HepG2 (cell line): ENCODE measurements around the gene PTCH1. TPM values are rescaled to one million over a fixed set of nuclear protein-coding genes. Genes with fewer than 3 reads are reported as not detected.

Source experiments
- ATAC-seq: fragments of 200-7000 bp; cut with Tn5 transposase; 3 replicates; pipeline ENCODE4 v1.9.1; 2020; ENCODE audit warnings: mild to moderate bottlenecking, moderate library complexity
- BruUV-seq: library from RNA; stranded (reverse); fragments of 400-500 nt; replicated peaks from 2 replicates; lab custom pipeline; 2021; lab: Mats Ljungman, UMichigan
- CTCF ChIA-PET: fragments of 300-600 bp; formaldehyde crosslinking; extraction: SDS; loops from one replicate; lab custom pipeline; 2021; ENCODE audit warnings: low total read pairs, inconsistent platforms, low intra/inter-chr PET ratio; lab: Yijun Ruan, JAX
- POLR2A ChIA-PET: fragments of 350-600 bp; sonication (Branson Sonifier 250); formaldehyde crosslinking; loops from one replicate; lab custom pipeline; 2020; ENCODE audit warnings: antibody characterized with exemption, inconsistent platforms; lab: Yijun Ruan, JAX
- DNase-seq: peaks from one replicate; pipeline ENCODE4 v3.0.0-alpha.2; 2015; ENCODE audit warnings: low spot score
- FAIRE-seq: peaks from 3 replicates; lab custom pipeline; 2011; peaks lifted over from hg19 to GRCh38; lab: Jason Lieb, UNC
- H2AFZ ChIP-seq: one replicate; pipeline ENCODE4 v1.6.1; 2011; ENCODE audit warnings: low read length, inconsistent platforms
- H3K27ac ChIP-seq: fragments of 300-600 bp; 3 replicates; pipeline ENCODE4 v1.8.0; 2011; ENCODE audit warnings: mixed run types, mild to moderate bottlenecking, mixed read lengths, low read length, inconsistent platforms; ENCODE audit not compliant: insufficient read depth; ENCODE audit errors: extremely low read length
- H3K27me3 ChIP-seq, 2 experiments: fragments of 200-600 bp in 1 of 2; 2 replicates in 1 of 2; 3 replicates in 1 of 2; pipeline versions ENCODE4 v1.6.0 to v1.8.0; 2011; ENCODE audit warnings: low read length in 2 of 2, mild to moderate bottlenecking in 2 of 2, moderate library complexity in 2 of 2, inconsistent platforms in 1 of 2; ENCODE audit not compliant: insufficient read depth in 2 of 2, control insufficient read depth in 1 of 2
- H3K36me3 ChIP-seq, 2 experiments: fragments of 200-600 bp in 1 of 2; replicated peaks in 1 of 2; 2 replicates in 1 of 2; 3 replicates in 1 of 2; pipeline versions ENCODE4 v1.5.1 to v1.8.0; 2011; ENCODE audit warnings: low read length in 2 of 2, inconsistent platforms in 1 of 2; ENCODE audit not compliant: insufficient read depth in 2 of 2, control insufficient read depth in 1 of 2
- H3K4me1 ChIP-seq: 2 replicates; pipeline ENCODE4 v1.5.1; 2012; ENCODE audit warnings: low read length, inconsistent platforms; ENCODE audit not compliant: insufficient read depth
- H3K4me2 ChIP-seq: 2 replicates; pipeline ENCODE4 v1.6.0; 2011; ENCODE audit warnings: low read depth, low read length, inconsistent platforms
- H3K4me3 ChIP-seq, 3 experiments: fragments of 200-600 bp in 1 of 3; sonication (generic), shearing (Covaris generic) in 1 of 3; replicated peaks in 1 of 3; 2 replicates each; pipeline ENCODE4 v1.5.1; 2011 to 2016; ENCODE audit warnings: low read length in 3 of 3, inconsistent platforms in 2 of 3, low read depth in 2 of 3, mild to moderate bottlenecking in 2 of 3, control low read depth in 1 of 3, mixed read lengths in 1 of 3; ENCODE audit not compliant: insufficient read depth in 1 of 3
- H3K79me2 ChIP-seq: one replicate; pipeline ENCODE4 v1.6.1; 2011; ENCODE audit warnings: low read length, inconsistent platforms; ENCODE audit not compliant: insufficient read depth
- H3K9ac ChIP-seq: 2 replicates; pipeline ENCODE4 v1.6.0; 2011; ENCODE audit warnings: mild to moderate bottlenecking, low read depth, low read length, inconsistent platforms; ENCODE audit not compliant: insufficient read depth
- H3K9me3 ChIP-seq: 2 replicates; pipeline ENCODE4 v1.5.1; 2012; ENCODE audit warnings: mild to moderate bottlenecking, low read length
- H4K20me1 ChIP-seq: 2 replicates; pipeline ENCODE4 v1.6.0; 2011; ENCODE audit warnings: inconsistent platforms, mild to moderate bottlenecking, low read length, moderate library complexity; ENCODE audit not compliant: insufficient read depth
- CBX2 ChIP-seq, 2 experiments: fragments of 200-600 bp in 1 of 2; sonication (generic); formaldehyde crosslinking in 1 of 2; IDR thresholded peaks; 2 replicates each; pipeline versions ENCODE4 v1.7.0 to v1.8.1; 2018 to 2022; ENCODE audit warnings: low read depth in 2 of 2, low read length in 1 of 2, mild to moderate bottlenecking in 1 of 2, missing genetic modification reagents in 1 of 2
- ELF3 ChIP-seq: IDR thresholded peaks from 2 replicates; pipeline ENCODE4 v1.6.1; 2016; ENCODE audit warnings: missing genetic modification reagents, missing compliant biosample characterization
- FOSL2 ChIP-seq: sonication (generic); formaldehyde crosslinking; IDR thresholded peaks from 2 replicates; pipeline ENCODE4 v1.4.0; 2020; ENCODE audit warnings: missing genetic modification reagents
- KLF9 ChIP-seq: IDR thresholded peaks from 2 replicates; pipeline ENCODE4 v1.6.1; 2016; ENCODE audit warnings: low read depth
- MTF2 ChIP-seq: sonication (generic); formaldehyde crosslinking; IDR thresholded peaks from 2 replicates; pipeline ENCODE4 v1.5.0; 2020; ENCODE audit warnings: missing genetic modification reagents, borderline replicate concordance
- MYC ChIP-seq: sonication (generic); formaldehyde crosslinking; IDR thresholded peaks from 2 replicates; pipeline ENCODE4 v1.9.0; 2021; ENCODE audit warnings: missing genetic modification reagents, borderline replicate concordance
- RELA ChIP-seq: sonication (generic); formaldehyde crosslinking; IDR thresholded peaks from 2 replicates; pipeline ENCODE4 v1.4.0; 2020; ENCODE audit warnings: missing genetic modification reagents
- SUZ12 ChIP-seq: fragments of 150-350 bp; IDR thresholded peaks from 2 replicates; pipeline ENCODE4 v1.6.1; 2014; ENCODE audit warnings: low read depth, low read length
- ZNF367 ChIP-seq: sonication (generic); formaldehyde crosslinking; IDR thresholded peaks from 2 replicates; pipeline ENCODE4 v1.4.0; 2020; ENCODE audit warnings: missing genetic modification reagents, borderline replicate concordance
- ZNF44 ChIP-seq: sonication (generic); formaldehyde crosslinking; IDR thresholded peaks from 2 replicates; pipeline ENCODE4 v1.5.1; 2020; ENCODE audit warnings: mild to moderate bottlenecking, missing genetic modification reagents
- ZNF781 ChIP-seq: sonication (generic); formaldehyde crosslinking; IDR thresholded peaks from 2 replicates; pipeline ENCODE4 v1.5.1; 2020; ENCODE audit warnings: borderline replicate concordance, mild to moderate bottlenecking, missing genetic modification reagents; ENCODE audit errors: not compliant biosample characterization
- WGBS: methylation state at CpG from one replicate; pipeline ENCODE4 v1.1.6; 2017; ENCODE audit warnings: low lambda C conversion rate; 5-methylcytosine and 5-hydroxymethylcytosine counted together
- in situ Hi-C: cut with HindIII; loops from 2 replicates; pipeline ENCODE4 v1.10.0; 2017; ENCODE audit warnings: low pct_unique_long_range_greater_than_20kb; ENCODE audit not compliant: extremely low pct_ligation_motif_present
- intact Hi-C: fragments of 100-400 bp; cut with micrococcal nuclease; formaldehyde crosslinking; loops from one replicate; pipeline ENCODE4 v1.10.0; 2022; ENCODE audit not compliant: unreplicated experiment
- polyA plus RNA-seq, 8 experiments: library from polyadenylated mRNA; depleted of rRNA in 3 of 8; stranded (reverse) in 7 of 8; unstranded in 1 of 8; fragments of >200 nt; fragmentation: Illumina TruSeq in 4 of 8; extraction: Trizol in 4 of 8; gene quantifications; 2 replicates each; pipeline versions ENCODE4 v1.2.1 to v1.2.3, GENCODE V29; 2011 to 2016; ENCODE audit warnings: low read depth in 4 of 8, missing spikeins in 1 of 8, mixed read lengths in 1 of 8; ENCODE audit not compliant: insufficient read depth in 1 of 8
- total RNA-seq, 5 experiments: library from RNA; depleted of rRNA; stranded (reverse); fragments of >200 nt; fragmentation: Illumina TruSeq; extraction: Trizol; gene quantifications; 2 replicates each; pipeline ENCODE4 v1.2.3, GENCODE V29; 2016; ENCODE audit warnings: low read depth in 1 of 5
- TF ChIP-seq, protein P1 (sequence below): sonication (generic); formaldehyde crosslinking; IDR thresholded peaks from 2 replicates; pipeline ENCODE4 v1.8.1; 2022; ENCODE audit warnings: low read depth, mild to moderate bottlenecking, missing genetic modification reagents
- TF ChIP-seq, protein P2 (sequence below): sonication (generic); formaldehyde crosslinking; IDR thresholded peaks from 2 replicates; pipeline ENCODE4 v1.5.1; 2020; ENCODE audit warnings: mild to moderate bottlenecking, missing genetic modification reagents, moderate library complexity

Gene PTCH1
- total and polyA plus RNA-seq, 2 of the 13 experiments (the other 11 are each of a cell fraction or from before 2014, with no cell fraction given), result 2.8 to 3.9 TPM

DNA sequence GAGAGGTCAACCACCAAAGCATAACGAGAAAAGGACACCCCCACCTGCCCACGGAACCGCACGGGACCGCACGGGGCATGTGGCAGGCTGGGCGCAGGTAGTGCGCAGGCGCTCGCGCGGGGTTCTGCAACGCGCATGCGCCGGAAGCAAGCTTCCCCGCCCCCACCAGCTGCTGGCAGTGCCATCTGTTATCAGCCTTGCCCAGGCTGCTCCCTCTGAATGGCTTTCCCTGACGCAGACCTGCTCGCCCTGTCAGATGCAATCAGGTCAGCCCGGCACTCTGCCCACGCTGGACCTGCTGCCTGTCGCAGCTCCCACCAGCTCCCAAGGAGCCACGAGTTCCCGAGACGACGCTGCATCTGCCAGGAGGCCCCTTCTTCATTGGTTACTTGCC, 22.8 kb downstream of the PTCH1 start:
- in situ Hi-C loops, result no loop called here
- TF ChIP-seq ZNF44 (no peak), MYC (CRISPR knock-in tag) (no peak)
- peaks cover 7% of the 10 kb centered on the region for H3K79me2 ChIP-seq
- WGBS, result 98% methylated on average over 26 of the region's 26 CpGs
- DNase-seq, result no peak
- H3K27ac ChIP-seq, result no peak overlapping the region
- peaks cover 0 to 17% of the 10 kb centered on the region in 2 experiments; a peak in 4 of 5 replicates for H3K36me3 ChIP-seq
- ATAC-seq, result no peak
- intact Hi-C loops, result no loop called here
- CTCF ChIA-PET, result no interaction called here
- H2AFZ ChIP-seq, result no peak overlapping the region
- H3K9me3 ChIP-seq, result no peaks in the 10 kb centered on the region
- no peak for FAIRE-seq
- POLR2A ChIA-PET, result no interaction called here
- no peak overlapping the region for H3K4me2 ChIP-seq
- no peak overlapping the region for H3K9ac ChIP-seq
- no peaks in the 10 kb centered on the region for H4K20me1 ChIP-seq
- H3K4me1 ChIP-seq, result no peaks in the 10 kb centered on the region
- H3K27me3 ChIP-seq, result no peaks in the 10 kb centered on the region
- BruUV-seq, result no TSS peak
- H3K4me3 ChIP-seq, result no peak overlapping the region

DNA sequence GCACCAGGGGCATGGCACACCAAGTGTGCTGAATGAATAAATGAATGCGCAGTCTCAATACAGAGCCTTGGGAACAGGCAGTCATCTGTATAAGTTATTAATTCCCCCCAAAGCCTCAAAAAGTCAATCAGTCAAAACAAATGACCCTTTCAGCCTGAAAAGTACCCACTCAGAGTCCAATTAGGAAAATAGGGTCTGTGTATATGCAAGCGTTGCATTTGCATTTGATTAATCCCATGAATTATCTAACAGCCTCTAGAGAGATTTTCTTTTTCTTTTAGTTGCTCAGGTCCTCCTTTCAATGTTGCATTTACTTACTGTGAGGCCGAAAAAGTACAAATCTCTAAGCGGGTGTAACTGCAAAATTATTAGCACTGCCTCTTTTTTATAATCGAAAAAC, 23.4 kb downstream of the PTCH1 start:
- Histone ChIP-seq H3K4me3 (no peak overlapping the region), H3K27me3 (no peaks in the 10 kb centered on the region), H3K36me3 (peaks cover 0 to 17% of the 10 kb centered on the region in 2 experiments; a peak in 4 of 5 replicates), H3K9ac (no peak overlapping the region), H3K9me3 (no peaks in the 10 kb centered on the region), H2AFZ (no peak overlapping the region), H3K4me2 (no peak overlapping the region), H3K27ac (no peak overlapping the region), H3K79me2 (peaks cover 7% of the 10 kb centered on the region), H3K4me1 (no peaks in the 10 kb centered on the region), H4K20me1 (no peaks in the 10 kb centered on the region)
- no peak for ATAC-seq
- in situ Hi-C loops (no loop called here), intact Hi-C loops (no loop called here)
- WGBS, result 98% methylated on average over 5 of the region's 5 CpGs
- BruUV-seq, result no TSS peak
- ChIA-PET CTCF (no interaction called here), POLR2A (no interaction called here)
- DNase-seq, result no peak
- no peak for FAIRE-seq
- TF ChIP-seq MTF2 (CRISPR knock-in tag) (no peak), ZNF367 (CRISPR knock-in tag) (no peak), SUZ12 (no peak), KLF9 (CRISPR knock-in tag) (no peak), CBX2 (IDR thresholded peaks at IDR 0.05; ENCODE audit: low read depth, low read length) (no peak), CBX2 (CRISPR knock-in tag; IDR thresholded peaks at IDR 0.05; ENCODE audit: low read depth) (no peak), ELF3 (CRISPR knock-in tag) (no peak), ZNF781 (no peak), FOSL2 (CRISPR knock-in tag) (no peak), RELA (CRISPR knock-in tag) (no peak)
- TF ChIP-seq, protein P1, sequence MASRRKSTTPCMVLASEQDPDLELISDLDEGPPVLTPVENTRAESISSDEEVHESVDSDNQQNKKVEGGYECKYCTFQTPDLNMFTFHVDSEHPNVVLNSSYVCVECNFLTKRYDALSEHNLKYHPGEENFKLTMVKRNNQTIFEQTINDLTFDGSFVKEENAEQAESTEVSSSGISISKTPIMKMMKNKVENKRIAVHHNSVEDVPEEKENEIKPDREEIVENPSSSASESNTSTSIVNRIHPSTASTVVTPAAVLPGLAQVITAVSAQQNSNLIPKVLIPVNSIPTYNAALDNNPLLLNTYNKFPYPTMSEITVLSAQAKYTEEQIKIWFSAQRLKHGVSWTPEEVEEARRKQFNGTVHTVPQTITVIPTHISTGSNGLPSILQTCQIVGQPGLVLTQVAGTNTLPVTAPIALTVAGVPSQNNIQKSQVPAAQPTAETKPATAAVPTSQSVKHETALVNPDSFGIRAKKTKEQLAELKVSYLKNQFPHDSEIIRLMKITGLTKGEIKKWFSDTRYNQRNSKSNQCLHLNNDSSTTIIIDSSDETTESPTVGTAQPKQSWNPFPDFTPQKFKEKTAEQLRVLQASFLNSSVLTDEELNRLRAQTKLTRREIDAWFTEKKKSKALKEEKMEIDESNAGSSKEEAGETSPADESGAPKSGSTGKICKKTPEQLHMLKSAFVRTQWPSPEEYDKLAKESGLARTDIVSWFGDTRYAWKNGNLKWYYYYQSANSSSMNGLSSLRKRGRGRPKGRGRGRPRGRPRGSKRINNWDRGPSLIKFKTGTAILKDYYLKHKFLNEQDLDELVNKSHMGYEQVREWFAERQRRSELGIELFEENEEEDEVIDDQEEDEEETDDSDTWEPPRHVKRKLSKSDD (CRISPR knock-in tag), result no peak
- TF ChIP-seq, protein P2, sequence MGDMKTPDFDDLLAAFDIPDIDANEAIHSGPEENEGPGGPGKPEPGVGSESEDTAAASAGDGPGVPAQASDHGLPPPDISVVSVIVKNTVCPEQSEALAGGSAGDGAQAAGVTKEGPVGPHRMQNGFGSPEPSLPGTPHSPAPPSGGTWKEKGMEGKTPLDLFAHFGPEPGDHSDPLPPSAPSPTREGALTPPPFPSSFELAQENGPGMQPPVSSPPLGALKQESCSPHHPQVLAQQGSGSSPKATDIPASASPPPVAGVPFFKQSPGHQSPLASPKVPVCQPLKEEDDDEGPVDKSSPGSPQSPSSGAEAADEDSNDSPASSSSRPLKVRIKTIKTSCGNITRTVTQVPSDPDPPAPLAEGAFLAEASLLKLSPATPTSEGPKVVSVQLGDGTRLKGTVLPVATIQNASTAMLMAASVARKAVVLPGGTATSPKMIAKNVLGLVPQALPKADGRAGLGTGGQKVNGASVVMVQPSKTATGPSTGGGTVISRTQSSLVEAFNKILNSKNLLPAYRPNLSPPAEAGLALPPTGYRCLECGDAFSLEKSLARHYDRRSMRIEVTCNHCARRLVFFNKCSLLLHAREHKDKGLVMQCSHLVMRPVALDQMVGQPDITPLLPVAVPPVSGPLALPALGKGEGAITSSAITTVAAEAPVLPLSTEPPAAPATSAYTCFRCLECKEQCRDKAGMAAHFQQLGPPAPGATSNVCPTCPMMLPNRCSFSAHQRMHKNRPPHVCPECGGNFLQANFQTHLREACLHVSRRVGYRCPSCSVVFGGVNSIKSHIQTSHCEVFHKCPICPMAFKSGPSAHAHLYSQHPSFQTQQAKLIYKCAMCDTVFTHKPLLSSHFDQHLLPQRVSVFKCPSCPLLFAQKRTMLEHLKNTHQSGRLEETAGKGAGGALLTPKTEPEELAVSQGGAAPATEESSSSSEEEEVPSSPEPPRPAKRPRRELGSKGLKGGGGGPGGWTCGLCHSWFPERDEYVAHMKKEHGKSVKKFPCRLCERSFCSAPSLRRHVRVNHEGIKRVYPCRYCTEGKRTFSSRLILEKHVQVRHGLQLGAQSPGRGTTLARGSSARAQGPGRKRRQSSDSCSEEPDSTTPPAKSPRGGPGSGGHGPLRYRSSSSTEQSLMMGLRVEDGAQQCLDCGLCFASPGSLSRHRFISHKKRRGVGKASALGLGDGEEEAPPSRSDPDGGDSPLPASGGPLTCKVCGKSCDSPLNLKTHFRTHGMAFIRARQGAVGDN (CRISPR knock-in tag), result no peak
